GM19455 (cell line): ENCODE results near the gene CABCOCO1.
A peak's percentile ranks its signal among the peaks of the same experiment; 100 is the strongest.

ENCODE experiments used
- ATAC-seq: cut with Tn5 transposase; IDR thresholded peaks from one replicate; pipeline ENCODE4 v1.9.1; 2021; ENCODE audit not compliant: unreplicated experiment

Gene CABCOCO1

GRCh38 chr10:61779950-61780659 lies 117.4 kb downstream of the CABCOCO1 start:
- ATAC-seq = no peak

DNA sequence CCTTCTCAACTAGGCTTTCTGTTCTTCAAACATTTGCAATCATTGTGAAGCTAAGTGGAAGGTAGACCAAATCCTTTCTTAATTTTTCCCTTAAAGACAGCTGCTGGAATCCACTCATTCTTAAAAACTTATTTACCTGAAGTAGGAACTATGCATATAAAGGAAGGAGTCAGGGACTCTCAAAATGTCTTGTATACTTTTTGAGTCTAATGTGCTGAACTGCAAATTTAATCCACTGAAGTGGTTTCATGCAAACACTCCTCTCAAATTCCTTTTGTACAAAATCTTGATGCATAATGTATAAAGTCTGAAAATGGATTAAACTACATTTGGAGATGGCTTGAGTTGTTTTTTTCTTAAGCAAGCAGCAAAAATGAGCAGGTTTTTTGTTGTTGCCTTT lies 118.0 kb downstream of the CABCOCO1 start:
- no peak for ATAC-seq

DNA sequence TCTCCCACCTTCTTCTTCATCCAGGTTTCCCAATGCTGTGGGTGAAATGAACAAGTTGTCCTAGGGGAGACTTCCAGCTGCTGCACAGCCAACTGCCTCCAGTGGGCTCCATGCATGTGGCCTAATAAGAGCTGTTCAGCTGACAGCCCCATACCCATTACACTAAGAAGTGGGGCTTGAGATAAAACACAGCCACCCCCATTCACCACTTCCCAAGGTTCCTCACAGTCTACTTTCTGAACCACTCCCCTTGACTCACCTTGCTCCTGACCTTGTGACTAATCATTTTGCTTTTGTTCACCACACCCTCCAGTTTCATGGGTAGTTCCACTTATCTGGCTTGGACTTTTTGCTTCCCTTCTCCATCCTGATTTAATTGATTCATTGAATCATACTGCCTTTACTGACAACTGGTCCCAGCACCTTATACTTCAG lies 119.3 kb downstream of the CABCOCO1 start:
- no peak for ATAC-seq

GRCh38 chr10:61784354-61785133 lies 121.8 kb downstream of the CABCOCO1 start:
- ATAC-seq = no peak

GRCh38 chr10:61785473-61786105 lies 122.9 kb downstream of the CABCOCO1 start:
- no peak for ATAC-seq

- ATAC-seq = peak; percentile 92
These were observed 124.0 kb downstream of the CABCOCO1 start for GRCh38 chr10:61786728-61787127.

DNA sequence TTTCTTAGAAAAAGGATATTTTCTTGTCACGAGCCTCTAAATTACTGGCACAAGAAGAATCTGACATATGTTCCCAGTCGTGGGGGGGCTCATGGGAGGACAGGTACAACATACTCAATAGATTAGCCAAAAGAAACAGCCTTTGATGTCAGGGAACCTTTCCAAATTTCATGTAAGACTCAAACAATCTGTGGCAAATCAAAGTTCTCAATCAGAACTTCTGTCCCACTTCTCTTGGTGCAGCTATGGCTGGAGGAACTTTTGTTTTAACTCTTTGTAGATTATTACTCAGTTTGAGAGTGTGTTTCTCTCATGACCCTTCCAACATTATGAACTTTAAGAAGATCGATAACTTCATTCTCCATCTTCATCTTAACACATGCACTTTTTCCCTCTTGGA lies 124.4 kb downstream of the CABCOCO1 start:
- ATAC-seq = no peak

DNA sequence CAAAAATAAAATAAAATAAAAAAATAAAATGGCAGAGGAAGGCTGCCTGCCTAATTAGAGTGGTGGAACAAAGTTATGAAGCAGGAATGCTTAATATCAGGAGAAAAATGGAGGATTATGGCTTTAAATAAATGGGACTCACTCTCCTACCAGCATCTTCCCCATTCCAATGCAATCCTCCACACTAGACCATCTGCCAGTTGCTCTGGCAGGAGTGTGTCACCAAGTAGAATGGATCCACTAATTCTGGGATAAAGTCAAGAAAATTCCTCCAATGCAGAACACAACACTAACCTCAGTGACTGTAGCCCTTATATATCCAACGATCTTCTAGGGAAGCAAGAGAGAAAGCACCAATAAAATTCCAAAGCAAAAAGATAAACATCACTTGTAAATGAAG lies 126.3 kb downstream of the CABCOCO1 start:
- no peak for ATAC-seq

DNA sequence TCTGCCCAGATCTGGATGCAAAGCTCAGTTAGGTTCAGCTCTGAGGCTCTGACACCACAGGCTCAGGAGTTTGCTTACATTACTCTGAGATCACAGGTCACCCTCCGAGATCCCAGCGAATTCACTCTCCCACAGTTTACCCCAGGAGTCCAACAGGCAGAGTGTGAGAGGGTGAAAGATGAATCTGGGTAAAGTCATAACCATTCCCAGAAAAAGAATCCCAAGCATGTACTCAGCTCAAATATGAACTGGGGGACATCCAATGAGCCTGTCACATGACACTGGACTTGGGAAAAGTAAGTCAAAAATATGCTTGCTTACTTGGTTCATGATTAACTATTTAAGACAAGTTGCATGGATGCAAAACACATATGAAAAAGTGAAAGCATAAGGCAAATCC lies 128.5 kb downstream of the CABCOCO1 start:
- no peak for ATAC-seq

GRCh38 chr10:61792097-61792716 lies 129.5 kb downstream of the CABCOCO1 start:
- no peak for ATAC-seq

DNA sequence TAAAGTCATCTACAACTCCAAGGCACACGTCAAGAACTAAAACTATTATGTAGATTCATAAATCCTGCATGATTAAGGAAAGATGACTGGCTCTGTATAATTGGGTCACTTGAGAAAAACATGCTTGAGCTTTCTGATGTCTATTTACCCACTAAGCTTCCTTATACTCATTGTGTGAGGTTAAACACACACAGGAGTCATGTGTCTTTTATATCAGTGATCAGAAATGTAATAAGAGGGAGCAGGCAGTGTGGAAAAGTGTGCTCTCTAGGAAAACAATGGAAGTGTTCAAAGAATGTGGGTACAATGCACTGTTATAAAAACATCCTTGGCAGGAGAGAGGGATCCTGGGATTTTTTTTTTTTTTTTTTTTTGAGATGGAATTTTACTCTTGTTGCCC lies 130.2 kb downstream of the CABCOCO1 start:
- no peak for ATAC-seq

GRCh38 chr10:61793760-61794703 lies 131.3 kb downstream of the CABCOCO1 start:
- no peak for ATAC-seq

- no peak for ATAC-seq
These were observed 132.4 kb downstream of the CABCOCO1 start for GRCh38 chr10:61795147-61795546.

DNA sequence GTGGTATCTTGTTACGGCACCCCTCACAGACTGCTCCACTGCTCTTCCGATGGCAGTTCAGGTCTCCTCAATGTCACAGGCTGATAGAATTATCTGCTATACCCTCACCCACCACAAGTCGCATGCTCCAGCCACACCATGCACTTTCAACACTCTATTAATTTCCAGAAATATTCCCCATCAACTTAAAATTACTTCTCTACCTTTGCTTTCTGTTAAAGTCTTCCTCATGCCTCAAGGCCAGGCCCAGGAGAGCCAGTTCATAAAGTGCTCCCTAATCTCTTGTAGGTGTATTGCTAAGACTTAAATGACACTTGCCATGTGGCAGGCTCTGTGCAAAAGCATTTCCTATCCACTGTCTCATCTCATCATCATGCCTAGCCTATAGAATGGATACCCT lies 132.8 kb downstream of the CABCOCO1 start:
- ATAC-seq = no peak

- no peak for ATAC-seq
These were observed 134.1 kb downstream of the CABCOCO1 start for GRCh38 chr10:61796785-61797184.

DNA sequence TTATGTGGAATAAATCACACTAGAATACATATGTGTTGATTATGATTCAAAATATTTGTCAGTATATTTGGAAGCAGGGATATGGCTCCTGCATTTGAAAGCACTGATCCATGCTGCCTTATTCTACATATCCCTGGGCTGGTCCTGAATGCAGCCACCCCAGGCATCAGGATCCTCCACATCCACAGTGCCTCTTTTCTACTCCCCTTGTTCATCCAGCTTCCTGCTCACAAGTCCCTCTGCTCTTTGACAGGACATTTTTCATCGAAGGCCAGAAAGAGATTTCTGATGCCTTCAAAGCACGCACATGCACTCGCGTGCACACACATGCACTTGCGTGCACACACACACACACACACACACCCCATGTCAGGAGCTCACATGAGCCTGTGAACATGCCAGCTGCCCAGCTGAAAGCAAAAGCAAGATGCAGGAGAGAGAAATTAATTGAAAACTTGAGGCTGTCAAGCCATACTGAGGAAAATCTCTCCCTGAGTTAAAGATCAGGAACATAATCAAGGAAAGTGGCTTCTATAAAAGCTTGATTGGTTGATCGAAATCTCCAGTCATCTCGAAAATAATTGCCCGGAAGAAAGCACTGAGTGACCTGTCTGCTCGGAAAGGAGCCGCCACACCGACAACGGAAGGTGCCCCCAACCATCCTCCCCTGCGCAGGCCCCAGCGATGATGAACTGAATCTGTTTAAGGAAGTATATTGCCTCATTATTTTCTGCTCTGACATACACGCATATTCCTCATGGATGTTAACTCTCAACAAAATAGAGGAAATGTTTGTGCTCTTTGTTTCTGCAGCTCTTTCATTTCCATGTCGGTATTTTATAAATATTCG lies 134.8 kb downstream of the CABCOCO1 start:
- ATAC-seq = no peak

- no peak for ATAC-seq
These were observed 136.0 kb downstream of the CABCOCO1 start for GRCh38 chr10:61798713-61799112.

- ATAC-seq = no peak
These were observed 138.8 kb downstream of the CABCOCO1 start for GRCh38 chr10:61801484-61801883.

- no peak for ATAC-seq
These were observed 140.5 kb downstream of the CABCOCO1 start for GRCh38 chr10:61803269-61803668.
